Colonic mucosa (tissue), 4 donors: Measurements from ENCODE around the gene GABRD. TPM values are rescaled to one million over a fixed set of nuclear protein-coding genes. Genes with fewer than 3 reads are reported as not detected.

Experiments used
- DNase-seq: peaks from one replicate; pipeline ENCODE4 v3.0.0-alpha.2; 2020
- H3K27ac ChIP-seq: fragments of 200-600 bp; one replicate; pipeline ENCODE4 v1.8.0; 2021
- H3K27me3 ChIP-seq: fragments of 200-600 bp; one replicate; pipeline ENCODE4 v1.8.0; 2021
- H3K36me3 ChIP-seq: fragments of 200-600 bp; one replicate; pipeline ENCODE4 v1.8.0; 2021
- H3K4me1 ChIP-seq: fragments of 200-600 bp; one replicate; pipeline ENCODE4 v1.8.0; 2021; ENCODE audit warnings: mild to moderate bottlenecking
- H3K4me3 ChIP-seq: fragments of 200-600 bp; one replicate; pipeline ENCODE4 v1.8.0; 2021
- H3K9ac ChIP-seq, 2 donors: one replicate each; pipeline ENCODE4 v1.7.0; 2013; ENCODE audit warnings: control low read depth in 2 of 2, low read depth in 2 of 2, low read length in 2 of 2
- H3K9me3 ChIP-seq: fragments of 200-600 bp; one replicate; pipeline ENCODE4 v1.8.0; 2021
- intact Hi-C: fragments of 100-400 bp; cut with DNase I; formaldehyde crosslinking; loops from one replicate; pipeline ENCODE4 v1.14.1; 2022
- total RNA-seq, 2 donors: library from RNA; stranded (reverse); fragmentation: NEBNext Ultra II Directional in 1 of 2; extraction: Animal tissue kit (Norgen Biotek cat#: 25700) in 1 of 2; gene quantifications; one replicate each; pipeline ENCODE4 v1.2.1, GENCODE V29; 2021
- TF ChIP-seq, protein P1 (sequence below): fragments of 200-600 bp; IDR thresholded peaks from one replicate; pipeline ENCODE4 v1.8.0; 2022; ENCODE audit warnings: antibody characterized with exemption, mild to moderate bottlenecking
- donor health status: healthy.
- donor health status: DM: no; HTN: no; CAD: no.
- donor health status: DM: no; HTN: no; CAD: no.

Gene GABRD
- total RNA-seq, 2 donors from 2014 or later: 0.15 to 0.21 TPM

DNA sequence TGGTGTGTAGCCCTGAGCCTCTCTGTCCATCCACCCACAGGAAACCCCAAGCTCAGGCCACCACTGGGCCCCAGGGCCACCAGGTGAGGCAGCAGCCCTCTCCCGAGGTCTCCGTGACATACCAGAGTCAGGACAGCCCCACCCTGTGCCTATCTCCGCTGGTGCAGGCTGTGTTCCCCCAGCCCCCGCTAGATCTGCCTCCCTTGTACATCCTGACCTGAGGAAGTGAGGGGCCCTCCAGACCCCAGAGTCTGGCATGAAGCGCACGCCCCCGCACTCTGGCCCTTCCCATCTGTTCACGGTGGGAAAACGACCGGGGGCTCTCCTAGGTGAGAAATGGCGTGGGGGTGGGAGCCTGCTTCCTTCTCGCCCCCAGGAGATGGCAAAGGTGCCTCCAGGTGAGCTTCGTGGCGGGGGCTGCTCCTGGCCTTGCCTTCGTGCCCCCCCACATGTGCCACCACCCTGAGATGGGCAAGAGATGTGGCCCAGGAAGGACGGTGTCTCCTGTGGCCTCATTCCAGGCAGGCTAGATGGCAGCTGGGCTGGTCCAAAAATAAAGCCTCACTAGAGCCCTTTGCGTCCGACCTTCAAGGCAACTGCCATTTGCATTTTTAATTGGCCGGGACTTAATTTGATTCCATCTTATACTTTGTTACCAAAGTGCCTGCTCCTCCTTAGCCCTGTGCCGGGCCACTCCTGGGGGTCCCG, 3.1 kb downstream of the GABRD start:
- Histone ChIP-seq H3K9me3 (no peaks in the 10 kb centered on the region), H3K27ac (no peak overlapping the region), H3K4me1 (no peaks in the 10 kb centered on the region), H3K4me3 (no peak overlapping the region), H3K9ac (no peak overlapping the region), H3K36me3 (no peaks in the 10 kb centered on the region), H3K27me3 (peaks cover 38% of the 10 kb centered on the region)
- TF ChIP-seq, protein P1, sequence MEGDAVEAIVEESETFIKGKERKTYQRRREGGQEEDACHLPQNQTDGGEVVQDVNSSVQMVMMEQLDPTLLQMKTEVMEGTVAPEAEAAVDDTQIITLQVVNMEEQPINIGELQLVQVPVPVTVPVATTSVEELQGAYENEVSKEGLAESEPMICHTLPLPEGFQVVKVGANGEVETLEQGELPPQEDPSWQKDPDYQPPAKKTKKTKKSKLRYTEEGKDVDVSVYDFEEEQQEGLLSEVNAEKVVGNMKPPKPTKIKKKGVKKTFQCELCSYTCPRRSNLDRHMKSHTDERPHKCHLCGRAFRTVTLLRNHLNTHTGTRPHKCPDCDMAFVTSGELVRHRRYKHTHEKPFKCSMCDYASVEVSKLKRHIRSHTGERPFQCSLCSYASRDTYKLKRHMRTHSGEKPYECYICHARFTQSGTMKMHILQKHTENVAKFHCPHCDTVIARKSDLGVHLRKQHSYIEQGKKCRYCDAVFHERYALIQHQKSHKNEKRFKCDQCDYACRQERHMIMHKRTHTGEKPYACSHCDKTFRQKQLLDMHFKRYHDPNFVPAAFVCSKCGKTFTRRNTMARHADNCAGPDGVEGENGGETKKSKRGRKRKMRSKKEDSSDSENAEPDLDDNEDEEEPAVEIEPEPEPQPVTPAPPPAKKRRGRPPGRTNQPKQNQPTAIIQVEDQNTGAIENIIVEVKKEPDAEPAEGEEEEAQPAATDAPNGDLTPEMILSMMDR: no peak
- DNase-seq: no peak
- intact Hi-C loops: no loop called here

DNA sequence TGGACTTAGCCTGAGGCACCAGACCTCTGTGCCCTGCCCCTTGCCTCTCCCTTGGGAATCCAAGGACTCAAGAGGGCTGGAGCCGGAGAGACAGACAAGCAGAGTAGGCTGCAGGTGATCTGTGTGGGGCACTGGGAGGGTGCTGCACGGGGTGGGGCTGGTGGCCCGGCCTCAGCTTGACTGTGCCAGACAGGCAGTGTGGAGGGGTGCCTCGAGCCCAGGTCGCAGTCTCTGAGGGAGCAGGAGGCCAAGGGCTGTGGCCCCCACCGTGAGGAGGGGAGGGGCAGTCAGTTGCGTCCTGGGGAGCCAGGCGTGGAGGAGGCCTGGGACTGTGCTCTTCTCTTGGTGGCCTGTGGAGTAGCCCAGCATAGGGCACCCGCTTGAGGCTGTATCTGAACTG, 4.0 kb downstream of the GABRD start:
- H3K36me3 ChIP-seq: no peaks in the 10 kb centered on the region
- intact Hi-C loops: no loop called here
- no peak overlapping the region for H3K9ac ChIP-seq
- TF ChIP-seq, protein P1: no peak
- DNase-seq: no peak
- no peaks in the 10 kb centered on the region for H3K9me3 ChIP-seq
- H3K4me1 ChIP-seq: no peaks in the 10 kb centered on the region
- no peak overlapping the region for H3K4me3 ChIP-seq
- peaks cover 32% of the 10 kb centered on the region for H3K27me3 ChIP-seq
- no peak overlapping the region for H3K27ac ChIP-seq

DNA sequence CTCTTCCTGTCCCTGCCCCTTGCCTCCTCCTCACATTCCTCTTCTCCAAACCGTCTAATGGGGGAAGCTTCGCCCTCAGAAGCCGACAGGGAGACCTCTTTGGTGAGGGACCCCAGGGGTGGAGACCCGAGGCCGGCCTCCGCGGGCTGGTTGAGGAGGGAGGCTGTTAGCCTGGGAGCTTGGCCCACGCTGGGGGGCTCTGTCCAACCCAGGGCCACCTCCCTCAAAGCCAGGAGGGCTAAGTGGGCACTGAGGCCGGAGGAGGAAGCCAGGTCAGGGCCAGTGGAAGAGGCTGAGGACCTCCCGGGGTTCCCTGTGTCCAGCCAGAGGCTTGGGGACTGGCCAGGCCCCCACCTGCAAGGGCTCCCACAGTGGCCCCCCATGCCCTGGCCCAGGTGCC, 5.3 kb downstream of the GABRD start:
- DNase-seq: no peak
- TF ChIP-seq, protein P1: no peak
- intact Hi-C loops: no loop called here
- Histone ChIP-seq H3K36me3 (no peaks in the 10 kb centered on the region), H3K4me3 (no peak overlapping the region), H3K27ac (no peak overlapping the region), H3K9ac (no peak overlapping the region), H3K9me3 (no peaks in the 10 kb centered on the region), H3K27me3 (peaks cover 23% of the 10 kb centered on the region), H3K4me1 (no peaks in the 10 kb centered on the region)

DNA sequence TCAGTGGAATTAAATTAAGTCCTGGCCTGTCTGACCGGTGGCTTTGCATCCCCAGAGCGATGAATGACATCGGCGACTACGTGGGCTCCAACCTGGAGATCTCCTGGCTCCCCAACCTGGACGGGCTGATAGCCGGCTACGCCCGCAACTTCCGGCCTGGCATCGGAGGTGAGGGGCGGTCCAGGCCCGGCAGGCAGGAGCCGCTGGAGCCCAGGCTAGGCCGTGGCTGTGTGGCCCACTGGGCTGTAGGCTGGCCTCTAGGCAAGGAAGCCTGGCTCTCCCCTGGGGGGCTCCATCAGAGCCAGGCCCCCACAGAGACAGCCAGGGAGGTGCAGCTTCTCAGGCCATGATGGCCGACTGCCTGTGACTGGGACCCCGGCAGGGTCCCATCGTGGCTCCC, 5.7 kb downstream of the GABRD start:
- no peak overlapping the region for H3K4me3 ChIP-seq
- no peaks in the 10 kb centered on the region for H3K36me3 ChIP-seq
- H3K9me3 ChIP-seq: no peaks in the 10 kb centered on the region
- DNase-seq: no peak
- no peak overlapping the region for H3K27ac ChIP-seq
- peaks cover 19% of the 10 kb centered on the region for H3K27me3 ChIP-seq
- H3K4me1 ChIP-seq: no peaks in the 10 kb centered on the region
- H3K9ac ChIP-seq: no peak overlapping the region
- intact Hi-C loops: no loop called here
- TF ChIP-seq, protein P1: no peak

DNA sequence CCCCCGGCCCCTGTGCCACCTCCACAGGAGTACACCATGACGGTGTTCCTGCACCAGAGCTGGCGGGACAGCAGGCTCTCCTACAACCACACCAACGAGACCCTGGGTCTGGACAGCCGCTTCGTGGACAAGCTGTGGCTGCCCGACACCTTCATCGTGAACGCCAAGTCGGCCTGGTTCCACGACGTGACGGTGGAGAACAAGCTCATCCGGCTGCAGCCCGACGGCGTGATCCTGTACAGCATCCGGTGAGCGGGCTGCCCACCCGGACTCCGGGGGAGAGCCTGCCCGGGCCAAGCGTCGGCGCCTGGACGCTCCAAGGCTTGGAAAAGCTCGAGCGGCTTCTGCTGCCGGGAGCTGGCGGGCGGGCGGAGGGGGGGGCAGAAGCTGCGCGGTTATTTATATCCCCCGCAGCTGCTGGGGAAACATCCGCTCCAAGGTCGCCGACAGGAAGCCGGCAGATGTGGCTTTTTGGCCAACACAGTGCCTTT, 6.4 kb downstream of the GABRD start:
- Histone ChIP-seq H3K4me1 (no peaks in the 10 kb centered on the region), H3K27ac (no peak overlapping the region), H3K27me3 (peaks cover 13% of the 10 kb centered on the region), H3K36me3 (no peaks in the 10 kb centered on the region), H3K9ac (no peak overlapping the region), H3K9me3 (no peaks in the 10 kb centered on the region), H3K4me3 (no peak overlapping the region)
- intact Hi-C loops: no loop called here
- DNase-seq: no peak
- TF ChIP-seq, protein P1: no peak
